Measurements from ENCODE around the gene ARSJ.
"Not testable (repeated sequence)": the region's sequence is repeated elsewhere in the genome, so short reads cannot be mapped to it uniquely, and the experiment has no call there.

Gene ARSJ

DNA sequence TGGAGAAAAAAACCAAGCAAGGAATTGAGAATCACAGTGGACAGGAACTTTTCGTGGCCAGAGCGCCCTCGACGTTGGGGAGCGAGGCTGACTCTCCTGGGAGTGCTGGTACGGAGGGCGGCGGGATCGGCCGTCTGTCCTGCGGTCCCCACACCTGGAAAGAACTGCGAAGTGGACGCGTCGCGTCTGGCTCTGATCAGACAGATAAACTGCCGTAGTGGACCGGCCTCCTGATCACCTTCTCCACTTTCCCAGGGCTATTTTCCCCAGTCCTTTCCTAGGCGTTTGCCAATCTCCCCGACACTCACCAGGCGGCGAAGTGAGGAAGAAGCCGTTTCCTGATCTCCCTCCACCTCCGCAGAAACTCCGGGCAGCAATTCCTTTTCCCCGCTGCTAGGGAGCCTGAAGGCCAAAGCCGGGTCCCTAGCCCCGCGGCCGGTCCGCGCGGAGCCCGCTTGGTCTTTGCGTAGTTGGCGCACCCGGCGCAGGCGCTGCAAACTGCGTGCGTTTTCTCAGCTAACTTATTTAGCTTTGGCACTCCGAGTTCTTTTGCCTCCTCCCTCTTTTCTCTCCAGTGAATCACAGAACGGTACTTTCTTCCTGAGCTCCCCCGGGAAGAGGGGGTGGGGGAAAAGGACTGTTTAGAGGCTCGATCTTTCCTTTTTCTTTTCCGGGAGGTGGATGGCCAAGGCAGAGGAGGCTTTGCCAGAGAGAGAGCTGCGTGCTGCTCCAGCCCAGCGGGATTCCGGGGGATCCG is at the start of gene ARSJ:
TSS of gene ARSJ (minus strand) at position 500 of the 757 bp plus-strand sequence. CDS start 813 bp downstream, outside the sequence.
- no peak for FAIRE-seq

DNA sequence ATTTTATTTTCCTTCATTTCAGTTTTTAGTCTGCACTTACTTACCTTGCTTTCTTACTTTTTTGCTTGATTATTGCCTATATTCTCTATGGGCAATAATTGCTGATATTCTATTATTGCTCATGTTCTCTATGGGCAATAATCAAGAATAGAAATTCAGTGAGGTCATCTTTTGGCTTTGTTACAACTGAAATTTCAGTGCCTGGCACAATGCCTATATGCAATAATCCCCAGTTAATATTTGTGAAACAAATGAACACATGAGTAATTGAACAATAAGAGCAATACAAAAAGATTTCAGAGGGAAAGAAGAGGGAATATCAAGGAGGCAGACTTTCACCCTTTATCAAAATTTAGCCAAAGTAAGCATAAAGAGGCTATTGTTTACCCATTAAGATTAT is 48.6 kb upstream of the ARSJ start:
- no peak for FAIRE-seq

DNA sequence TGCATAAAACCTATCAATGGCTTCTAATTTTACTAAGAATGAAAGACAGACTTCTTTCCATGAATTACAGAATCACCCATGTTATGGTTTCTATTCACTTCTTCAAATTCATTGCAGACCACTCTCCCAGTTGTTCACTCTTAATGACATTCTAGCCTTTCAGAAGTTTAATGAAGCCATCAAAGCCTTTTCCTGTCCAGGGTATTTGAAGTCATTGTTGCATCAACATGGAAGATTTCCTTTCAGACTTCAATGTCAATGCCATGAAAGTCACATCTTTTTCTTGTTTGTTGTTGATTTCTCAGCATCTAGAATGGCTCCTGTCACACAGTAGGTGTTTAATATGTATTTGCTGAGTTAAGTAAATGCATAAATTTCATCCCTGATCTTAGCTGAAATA is 48.1 kb upstream of the ARSJ start:
- no peak for FAIRE-seq

DNA sequence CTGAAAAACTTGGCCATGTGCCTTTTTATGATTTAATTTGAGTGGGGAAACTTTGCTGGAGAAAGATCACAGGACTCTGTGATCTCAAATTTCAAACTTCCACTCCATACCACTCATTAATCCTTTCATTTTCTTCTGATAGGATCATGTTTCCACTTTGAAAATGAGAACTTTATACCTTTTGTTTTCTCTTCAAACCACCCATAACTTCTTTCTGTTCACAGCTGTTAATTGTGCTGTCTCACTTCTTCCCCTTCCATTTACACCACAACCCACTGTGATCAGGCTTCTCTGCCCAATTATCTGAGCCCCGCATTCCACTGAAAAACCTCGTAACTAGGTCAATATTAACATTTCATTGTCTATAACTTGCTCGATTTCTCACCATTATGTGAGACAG is 47.0 kb upstream of the ARSJ start:
- FAIRE-seq: no peak

DNA sequence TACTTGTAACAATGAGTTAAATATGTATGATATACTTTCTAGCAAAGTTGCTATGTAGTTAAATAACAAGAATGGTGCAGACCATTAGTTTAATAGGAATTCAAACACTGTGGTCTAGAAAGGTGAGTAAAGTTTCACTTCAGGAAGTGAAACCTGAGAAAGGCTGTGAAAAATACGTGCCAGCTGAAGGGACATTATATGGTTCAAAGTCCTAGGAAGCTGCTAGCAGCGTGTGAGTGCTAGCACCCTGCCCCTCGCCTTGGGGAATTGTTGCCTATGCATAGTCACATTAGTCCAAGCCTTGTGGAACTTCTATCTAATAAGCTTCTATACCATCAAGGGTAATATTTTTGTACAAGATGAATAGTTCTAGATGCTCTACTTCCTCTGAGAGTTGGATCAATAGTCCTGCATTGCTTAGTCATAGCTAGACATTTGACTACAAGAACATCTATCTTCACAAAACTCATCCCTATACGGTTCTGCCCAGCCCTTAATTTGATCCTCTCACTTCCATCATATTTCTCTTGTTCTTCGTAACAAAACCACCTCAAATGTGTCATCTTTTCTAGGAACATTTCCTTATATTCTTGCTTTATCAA is 45.8 kb upstream of the ARSJ start:
- FAIRE-seq: no peak

DNA sequence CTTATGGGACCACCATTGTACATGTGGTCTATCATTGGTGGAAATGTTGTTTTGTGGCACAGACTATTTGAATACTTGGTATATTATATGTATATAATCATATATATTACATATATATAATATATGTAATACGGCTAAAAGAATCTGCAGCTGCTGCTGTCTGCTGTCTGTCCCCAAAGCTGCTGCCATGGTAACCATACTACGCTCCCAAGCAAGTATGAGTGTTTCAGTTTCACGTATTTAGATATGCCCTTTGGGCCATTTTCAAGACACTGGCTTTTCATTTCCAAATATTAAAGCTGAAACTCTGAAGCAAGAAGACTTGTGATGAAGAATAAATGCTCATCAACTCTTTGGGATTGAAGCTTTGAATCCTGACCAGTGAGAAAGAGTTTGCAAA is 42.0 kb upstream of the ARSJ start:
- FAIRE-seq: no peak

DNA sequence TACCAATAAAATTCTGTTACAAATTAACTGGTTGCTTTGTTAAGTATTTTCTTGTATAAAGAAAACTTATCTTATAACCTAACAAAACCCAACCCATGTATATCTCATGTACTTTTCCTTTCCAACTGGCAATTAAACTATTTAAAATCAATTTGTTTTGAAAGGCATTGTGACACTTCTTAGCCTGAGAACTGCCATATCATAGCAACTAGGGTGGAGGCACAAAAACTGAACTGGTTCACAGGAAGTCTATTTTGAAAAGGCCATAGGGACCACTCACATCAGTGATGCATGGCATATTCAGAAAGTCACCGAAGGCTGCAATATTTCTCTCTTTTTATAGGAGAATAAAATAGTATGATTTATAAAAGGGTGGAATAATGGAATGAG is 40.5 kb upstream of the ARSJ start:
- FAIRE-seq: no peak

DNA sequence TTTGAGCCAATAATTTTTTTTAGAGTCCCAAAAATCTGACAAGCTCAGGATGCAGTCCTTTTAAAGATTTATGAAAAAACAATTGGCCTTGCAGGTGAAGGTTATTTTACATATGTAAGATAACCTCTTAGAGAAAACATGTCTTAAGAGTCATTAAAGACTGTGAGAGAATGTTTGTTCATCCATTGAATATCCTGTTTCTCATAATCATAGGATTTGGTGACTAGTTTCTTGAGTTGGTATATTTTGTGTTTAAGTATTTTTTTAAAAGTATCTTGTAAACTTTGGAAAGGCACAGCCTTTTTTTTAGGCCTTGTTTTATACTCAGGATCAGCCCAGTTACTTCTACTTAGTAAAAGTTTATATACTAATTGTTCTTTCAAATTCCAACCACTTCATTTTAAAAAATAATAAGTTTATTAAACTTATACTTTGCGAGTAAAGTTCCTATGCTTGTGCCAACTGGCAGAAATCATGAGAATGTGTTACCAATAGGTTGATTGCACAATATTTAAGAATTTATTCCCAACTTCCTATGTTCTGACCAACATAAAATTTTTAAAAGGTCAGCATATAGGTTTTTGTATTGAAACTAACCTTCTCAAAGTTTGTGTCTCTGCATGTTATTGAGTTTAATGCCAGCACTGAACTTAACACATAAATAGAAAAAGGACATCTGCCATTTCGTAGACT is 40.0 kb upstream of the ARSJ start:
- FAIRE-seq: no peak

DNA sequence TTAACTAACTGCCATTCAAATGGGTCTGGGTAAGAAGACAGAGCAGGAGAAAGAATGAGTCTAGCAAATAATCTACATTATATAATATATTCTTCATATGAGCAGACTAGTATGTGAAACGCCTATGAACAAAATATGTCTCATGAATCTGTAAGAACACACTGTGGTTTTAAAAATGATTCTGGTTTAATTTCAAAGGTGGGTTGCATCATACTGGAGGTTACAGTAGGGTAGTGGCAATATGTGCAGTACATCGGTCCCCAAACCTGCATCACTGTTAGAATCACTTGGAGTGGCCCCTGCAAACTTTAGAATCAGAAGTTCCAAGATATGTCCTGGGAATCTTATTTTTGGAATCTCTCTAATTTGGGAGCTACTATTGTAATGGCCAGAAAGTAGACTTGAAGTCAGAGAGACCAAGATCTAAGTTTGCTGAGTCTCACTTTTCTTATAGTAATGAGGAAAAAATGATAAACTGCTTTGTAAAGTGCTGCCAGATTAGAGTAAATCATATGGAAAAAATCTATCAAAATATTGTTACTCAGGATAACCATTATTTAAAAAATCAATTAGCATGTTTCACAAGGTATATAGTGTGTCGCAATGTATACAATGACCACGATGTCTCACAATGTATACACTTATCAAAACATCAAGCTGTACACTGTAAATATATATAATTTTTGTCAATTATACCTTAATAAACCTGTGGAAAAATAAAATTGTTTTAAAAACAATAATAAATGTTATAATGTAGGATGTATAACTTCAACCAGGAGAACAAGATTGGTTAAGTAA is 37.9 kb upstream of the ARSJ start:
- FAIRE-seq: no peak

DNA sequence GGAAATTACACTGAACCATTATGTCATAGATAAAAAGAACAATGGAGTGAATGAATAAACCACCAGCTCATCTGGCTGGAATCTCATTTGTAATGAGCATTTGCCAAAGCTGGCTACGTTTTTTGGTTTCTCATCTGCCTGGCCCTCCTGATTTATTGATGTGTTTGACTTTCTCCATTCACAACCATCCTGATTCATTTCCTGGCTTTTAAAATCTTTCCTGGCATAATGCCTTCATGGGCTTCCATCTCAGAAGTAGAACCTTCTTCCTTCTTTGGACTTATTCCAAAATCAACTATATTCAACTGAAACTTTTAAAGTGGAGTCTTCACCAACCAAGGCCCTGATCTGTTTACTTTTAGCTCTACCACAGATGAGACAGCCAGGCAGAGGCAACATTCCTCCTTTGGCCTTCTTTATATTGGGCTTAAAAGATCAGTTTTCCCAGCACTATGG is 36.0 kb upstream of the ARSJ start:
- no peak for FAIRE-seq

DNA sequence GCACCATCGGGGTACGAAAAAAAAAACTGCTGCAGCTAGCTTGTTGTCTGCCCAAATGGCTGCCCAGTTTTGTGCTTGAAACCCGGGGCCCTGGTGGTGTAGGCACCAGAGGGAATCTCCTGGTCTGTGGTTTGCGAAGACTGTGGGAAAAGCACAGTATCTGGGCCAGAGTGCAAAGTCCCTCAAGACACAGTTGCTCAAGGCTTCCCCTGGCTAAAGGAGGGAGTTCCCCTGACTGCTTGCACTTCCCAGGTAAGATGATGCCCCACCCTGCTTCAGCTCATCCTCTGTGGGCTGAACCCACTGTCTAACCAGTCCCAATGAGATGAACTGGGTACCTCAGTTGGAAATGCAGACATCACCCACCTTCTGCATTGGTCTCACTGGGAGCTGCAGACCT is 33.8 kb upstream of the ARSJ start:
- FAIRE-seq: not testable (repeated sequence)

DNA sequence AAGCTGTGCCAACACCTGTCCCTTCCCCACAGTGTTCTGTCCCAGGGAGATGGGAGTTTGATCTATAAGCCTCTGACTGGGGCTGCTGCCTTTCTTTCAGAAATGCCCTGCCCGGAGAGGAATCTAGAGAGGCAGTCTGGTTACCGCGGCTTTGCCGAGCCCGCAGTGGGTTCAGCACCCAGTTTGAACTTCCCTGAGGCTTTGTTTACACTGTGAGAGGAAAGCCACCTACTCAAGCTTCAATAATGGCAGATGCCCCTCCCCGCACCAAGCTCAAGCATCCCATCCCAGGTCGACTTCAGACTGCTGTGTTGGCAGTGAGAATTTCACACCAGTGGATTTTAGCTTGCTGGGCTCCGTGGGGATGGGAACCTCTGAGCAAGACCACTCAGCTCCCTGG is 33.3 kb upstream of the ARSJ start:
- FAIRE-seq: no peak

DNA sequence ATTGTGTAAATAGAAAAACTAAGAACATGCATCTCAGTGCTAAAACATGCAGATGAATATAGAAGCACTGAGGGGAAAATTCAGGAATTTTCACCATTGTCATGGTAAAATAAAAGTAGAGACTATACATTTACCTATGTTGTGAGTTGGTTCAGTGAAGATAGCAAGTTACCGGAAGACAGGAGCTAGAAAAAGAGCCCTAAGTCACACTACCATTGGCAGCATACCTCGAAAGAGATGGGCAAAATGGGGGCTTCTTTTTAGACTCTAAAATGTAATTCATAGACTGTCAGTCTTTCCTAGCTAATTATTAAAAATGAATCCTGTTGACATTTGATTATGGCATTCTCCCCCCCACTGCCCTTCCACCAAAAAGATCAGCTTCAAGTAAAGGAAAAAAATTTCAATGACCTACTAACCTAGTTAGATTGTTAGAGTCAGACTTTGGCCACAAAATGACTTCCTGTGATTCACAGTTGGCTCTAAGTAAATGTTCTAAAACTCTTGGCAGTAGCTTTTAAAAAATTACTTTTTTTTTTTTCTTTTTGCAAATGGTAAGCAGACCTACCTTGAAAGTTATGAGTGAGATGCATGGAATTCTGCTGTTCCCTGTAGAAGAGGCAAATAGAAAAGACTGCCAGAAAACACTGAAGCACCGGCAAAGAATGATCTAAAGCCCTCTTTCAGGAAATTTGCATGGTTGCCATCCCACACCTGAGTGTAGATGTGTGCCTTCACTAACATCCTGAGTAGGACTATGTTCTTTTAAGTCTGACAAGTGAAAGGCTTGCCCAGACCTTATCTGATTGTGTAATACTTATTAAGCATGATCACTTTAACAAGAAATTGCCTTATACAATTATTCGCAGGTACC is 26.4 kb upstream of the ARSJ start:
- no peak for FAIRE-seq

DNA sequence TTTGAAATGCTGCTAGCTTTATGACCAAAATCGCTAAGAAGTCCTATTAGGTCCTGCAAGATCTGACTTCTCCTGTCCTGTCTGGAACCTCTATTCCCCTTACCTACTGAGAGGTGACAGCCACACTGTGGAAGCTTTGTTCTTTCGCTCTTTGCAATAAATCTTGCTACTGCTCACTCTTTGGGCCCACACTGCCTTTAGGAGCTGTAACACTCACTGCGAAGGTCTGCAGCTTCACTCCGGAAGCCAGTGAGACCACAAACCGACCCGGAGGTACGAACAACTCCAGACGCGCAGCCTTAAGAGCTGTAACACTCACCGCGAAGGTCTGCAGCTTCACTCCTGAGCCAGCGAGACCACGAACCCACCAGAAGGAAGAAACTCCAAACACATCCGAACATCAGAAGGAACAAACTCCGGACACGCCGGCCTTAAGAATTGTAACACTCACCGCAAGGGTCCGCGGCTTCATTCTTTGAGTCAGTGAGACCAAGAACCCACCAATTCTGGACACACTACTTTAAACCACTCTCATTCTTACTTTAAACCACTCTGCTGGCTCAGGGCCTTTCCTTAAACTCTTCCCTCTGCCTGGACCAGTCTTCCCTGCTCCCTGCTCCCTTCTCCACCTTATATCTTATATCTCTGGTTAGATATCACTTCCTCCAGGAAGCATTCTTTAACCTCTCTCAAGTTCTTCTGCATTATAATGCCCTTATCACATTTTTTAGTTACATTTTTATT is 25.2 kb upstream of the ARSJ start:
- not testable (repeated sequence) for FAIRE-seq

DNA sequence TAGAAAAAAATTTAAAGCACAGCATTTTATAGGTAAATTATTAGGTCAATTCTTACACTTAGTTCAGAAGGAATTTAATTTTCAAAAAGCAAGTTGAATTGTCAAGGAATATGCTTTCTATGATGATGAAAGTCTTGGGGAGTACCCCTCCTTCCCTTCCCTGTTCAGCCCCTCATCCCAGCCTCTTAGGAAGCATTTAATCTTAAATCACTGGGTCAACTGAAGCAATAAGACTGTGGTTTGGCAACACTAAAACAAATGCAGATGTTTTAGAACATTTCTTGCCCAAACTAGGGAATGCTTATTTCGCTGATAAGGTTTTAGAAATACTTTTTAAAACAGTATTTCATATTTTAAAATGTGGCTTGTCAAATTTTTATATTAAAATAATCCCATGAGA is 19.1 kb upstream of the ARSJ start:
- FAIRE-seq: no peak

DNA sequence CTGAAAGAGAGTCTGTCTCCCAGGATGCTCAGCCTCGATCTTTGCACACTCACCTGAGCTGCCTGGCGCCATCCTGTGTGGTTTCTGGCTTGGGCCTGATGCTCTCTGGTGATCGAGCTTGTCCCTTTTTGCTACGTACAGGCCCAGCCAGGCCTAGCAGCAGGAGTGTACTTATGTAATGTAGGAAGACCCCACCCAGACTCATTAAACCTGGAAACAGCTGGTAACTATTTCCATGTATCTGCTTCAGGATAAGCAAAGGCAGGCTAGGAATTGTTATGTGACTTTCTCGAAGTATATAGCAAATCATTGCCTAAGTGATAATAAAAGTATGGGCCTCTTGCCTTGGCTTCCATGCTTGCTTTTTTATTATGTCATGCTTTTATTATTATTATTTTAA is 18.6 kb upstream of the ARSJ start:
- no peak for FAIRE-seq

DNA sequence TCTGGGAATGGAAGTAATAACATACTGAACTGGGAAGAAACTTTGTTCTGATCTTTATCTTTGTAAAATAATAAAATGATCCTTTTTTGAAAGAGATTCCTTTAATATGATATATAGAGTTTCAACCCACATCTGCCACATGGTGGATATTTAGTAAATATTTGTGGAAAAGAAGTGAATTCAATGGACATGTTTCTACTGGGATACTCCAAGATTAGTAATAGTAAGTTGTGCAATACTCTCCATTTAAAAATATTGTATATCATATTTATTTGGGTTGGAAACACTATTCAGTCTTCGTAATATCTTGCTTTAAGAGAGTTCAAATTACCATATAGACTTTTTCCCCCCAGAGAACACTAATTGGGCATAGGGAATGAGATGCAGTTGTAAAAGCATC is 17.8 kb upstream of the ARSJ start:
- FAIRE-seq: no peak

DNA sequence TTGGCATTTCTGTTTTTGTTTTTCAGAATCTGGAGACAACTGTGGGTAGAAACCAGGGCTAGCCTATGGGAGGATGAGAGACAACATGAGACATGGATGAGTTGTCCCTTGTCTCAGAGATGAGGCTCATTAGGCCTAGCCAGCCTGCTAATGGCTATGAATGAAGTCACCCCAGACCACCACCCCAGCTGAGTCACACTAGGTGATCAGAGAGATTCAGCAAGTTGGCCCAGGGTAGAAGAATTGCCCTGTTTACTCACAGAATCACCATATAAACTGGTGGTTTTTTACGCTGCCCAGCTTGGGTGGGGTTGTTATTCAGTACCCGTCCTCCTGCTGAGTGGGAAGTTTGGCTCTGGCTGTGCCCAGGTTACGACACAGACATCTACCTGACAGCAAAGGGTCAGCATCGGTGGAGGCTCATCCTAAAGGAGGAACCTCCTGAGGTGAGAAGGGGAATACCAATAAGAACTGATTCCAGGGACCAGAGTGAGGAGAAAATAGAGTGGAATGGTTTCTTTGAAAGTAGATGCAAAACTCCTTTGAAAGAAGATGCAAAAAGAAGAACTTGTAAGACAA is 17.2 kb upstream of the ARSJ start:
- no peak for FAIRE-seq

DNA sequence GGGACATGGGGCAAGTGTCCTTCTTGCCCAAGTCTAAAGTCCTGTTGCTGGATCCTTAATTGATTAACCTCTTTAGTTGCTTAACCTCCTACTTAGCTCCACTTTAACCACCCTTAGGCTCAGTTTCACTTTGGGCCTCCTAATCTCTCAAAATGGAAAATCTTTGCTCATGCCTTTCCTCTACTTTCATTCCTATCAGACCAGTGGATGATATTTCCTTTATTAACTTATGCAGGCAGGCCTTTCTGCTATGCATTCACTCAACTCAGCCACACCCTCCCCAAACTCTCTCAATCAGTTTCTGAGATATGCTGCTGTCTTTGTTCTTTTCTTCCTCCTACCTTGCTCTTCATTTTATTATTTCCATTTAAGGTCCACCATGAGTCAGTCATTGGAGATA is 14.4 kb upstream of the ARSJ start:
- no peak for FAIRE-seq

DNA sequence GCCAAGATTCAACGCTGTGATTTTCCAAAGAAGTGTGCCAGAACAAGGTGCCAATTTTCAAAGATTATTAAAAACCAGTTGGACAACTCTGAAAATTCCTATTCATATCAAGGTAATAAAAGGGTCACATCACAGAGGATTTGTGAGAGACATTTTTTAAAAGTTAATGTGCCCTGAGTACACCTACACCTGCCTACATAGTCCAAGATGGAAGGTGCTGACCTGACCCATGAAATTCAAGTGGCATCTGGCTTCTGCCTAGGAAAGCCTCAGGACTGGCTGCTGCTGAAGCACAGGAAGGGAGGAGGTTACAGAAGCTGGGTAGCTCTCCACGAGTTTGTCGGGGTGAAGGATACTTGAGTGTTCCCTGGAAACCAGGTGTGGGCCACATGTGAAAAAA is 11.4 kb upstream of the ARSJ start:
- no peak for FAIRE-seq

DNA sequence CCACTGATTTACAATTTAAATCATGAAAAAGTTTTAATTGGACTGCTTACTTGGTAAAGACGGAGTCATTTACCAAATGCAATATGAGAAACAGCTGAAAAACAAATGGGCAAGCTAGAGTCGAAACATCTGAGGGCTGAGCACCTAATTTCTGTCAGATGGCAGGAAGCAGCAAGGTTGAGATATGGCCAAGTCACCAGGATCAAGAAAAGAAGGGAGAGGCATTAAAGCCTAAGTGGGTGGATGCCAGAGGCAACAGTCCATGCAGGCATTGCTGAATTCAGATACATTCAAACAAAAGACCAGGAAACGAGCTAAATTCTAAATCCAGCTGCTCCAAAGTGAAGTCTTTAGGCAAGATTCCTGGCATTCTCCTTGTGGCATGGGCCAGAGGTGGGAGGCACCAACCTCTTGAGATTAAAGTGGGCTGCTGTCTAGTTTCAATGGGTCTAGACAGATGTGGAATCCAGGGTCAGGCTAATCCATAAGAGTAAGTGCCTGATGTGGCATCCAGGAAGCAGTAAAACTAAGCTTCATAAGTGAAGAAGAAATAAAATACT is 8.0 kb upstream of the ARSJ start:
- no peak for FAIRE-seq

All from TTC549 (cell line).